PC-9 (cell line): Measurements from ENCODE around the gene CNTF. TPM values are rescaled to one million over a fixed set of nuclear protein-coding genes. Genes with fewer than 3 reads are reported as not detected.

Source experiments
- BruUV-seq: library from RNA; stranded (reverse); fragments of 400-500 nt; replicated peaks from 2 replicates; lab custom pipeline; 2021; lab: Mats Ljungman, UMichigan
- CTCF ChIA-PET: fragments of 300-600 bp; sonication (Branson Sonifier 250); formaldehyde crosslinking; loops from one replicate; lab custom pipeline; 2022; ENCODE audit warnings: antibody characterized with exemption; lab: Charles Lee
- POLR2A ChIA-PET: fragments of 300-600 bp; sonication (Branson Sonifier 250); formaldehyde crosslinking; loops from one replicate; lab custom pipeline; 2022; ENCODE audit warnings: antibody characterized with exemption; ENCODE audit not compliant: unreplicated experiment; lab: Charles Lee
- DNase-seq, 2 experiments: peaks; one replicate each; pipeline versions ENCODE4 v3.0.0 to v3.0.0-alpha.2; 2015 to 2022; ENCODE audit warnings: mixed read lengths in 1 of 2
- H2AFZ ChIP-seq: fragments of 200-600 bp; sonication (generic); 2 replicates; pipeline ENCODE4 v1.8.1; 2017; ENCODE audit warnings: antibody characterized with exemption
- H3F3A ChIP-seq: fragments of 200-600 bp; sonication (generic); 2 replicates; pipeline ENCODE4 v1.8.1; 2017; ENCODE audit warnings: antibody characterized with exemption, mild to moderate bottlenecking, low read depth; ENCODE audit not compliant: insufficient read depth
- H3K27ac ChIP-seq: fragments of 200-600 bp; sonication (generic); 2 replicates; pipeline ENCODE4 v1.6.1; 2016; ENCODE audit warnings: mixed run types
- H3K27me3 ChIP-seq: fragments of 200-600 bp; sonication (generic); 2 replicates; pipeline ENCODE4 v1.6.1; 2016; ENCODE audit warnings: low read depth, mixed run types; ENCODE audit not compliant: insufficient read depth
- H3K36me3 ChIP-seq: fragments of 200-600 bp; sonication (generic); 2 replicates; pipeline ENCODE4 v1.6.1; 2016; ENCODE audit warnings: low read depth, mixed run types
- H3K4me1 ChIP-seq: fragments of 200-600 bp; sonication (generic); replicated peaks from 2 replicates; pipeline ENCODE4 v1.6.1; 2016; ENCODE audit warnings: mixed run types; ENCODE audit not compliant: insufficient read depth
- H3K4me2 ChIP-seq: fragments of 200-600 bp; sonication (generic); 2 replicates; pipeline ENCODE4 v1.6.1; 2017; ENCODE audit warnings: mixed run types
- H3K4me3 ChIP-seq: fragments of 200-600 bp; sonication (generic); 2 replicates; pipeline ENCODE4 v1.6.1; 2016; ENCODE audit warnings: mixed run types
- H3K79me2 ChIP-seq: fragments of 200-600 bp; sonication (generic); 2 replicates; pipeline ENCODE4 v1.6.1; 2017; ENCODE audit warnings: low read depth, mixed run types
- H3K9me2 ChIP-seq: fragments of 200-600 bp; sonication (generic); 2 replicates; pipeline ENCODE4 v1.8.1; 2017; ENCODE audit warnings: mild to moderate bottlenecking; ENCODE audit not compliant: insufficient read depth
- H3K9me3 ChIP-seq: fragments of 200-600 bp; sonication (generic); 2 replicates; pipeline ENCODE4 v1.8.1; 2016; ENCODE audit warnings: low read depth; ENCODE audit not compliant: insufficient read depth
- H4K20me1 ChIP-seq: fragments of 200-600 bp; sonication (generic); 2 replicates; pipeline ENCODE4 v1.8.1; 2017; ENCODE audit not compliant: insufficient read depth
- EZH2 ChIP-seq: fragments of 200-600 bp; sonication (generic); IDR thresholded peaks from 2 replicates; pipeline ENCODE4 v1.8.0; 2017; ENCODE audit warnings: antibody characterized with exemption, low read depth
- intact Hi-C: fragments of 100-400 bp; cut with micrococcal nuclease; formaldehyde crosslinking; loops from one replicate; pipeline ENCODE4 v1.10.0; 2022; ENCODE audit not compliant: unreplicated experiment
- total RNA-seq: library from RNA; stranded (reverse); gene quantifications from 2 replicates; pipeline ENCODE4 v1.2.3, GENCODE V29; 2021
- TF ChIP-seq, protein P1 (sequence below): fragments of 200-600 bp; sonication (generic); conservative IDR thresholded peaks from 2 replicates; pipeline ENCODE4 v1.6.1; 2017; ENCODE audit warnings: mixed run types, antibody characterized with exemption, mild to moderate bottlenecking, moderate library complexity

Gene CNTF
- total RNA-seq, 1 experiment from 2014 or later, result 3.4 TPM

DNA sequence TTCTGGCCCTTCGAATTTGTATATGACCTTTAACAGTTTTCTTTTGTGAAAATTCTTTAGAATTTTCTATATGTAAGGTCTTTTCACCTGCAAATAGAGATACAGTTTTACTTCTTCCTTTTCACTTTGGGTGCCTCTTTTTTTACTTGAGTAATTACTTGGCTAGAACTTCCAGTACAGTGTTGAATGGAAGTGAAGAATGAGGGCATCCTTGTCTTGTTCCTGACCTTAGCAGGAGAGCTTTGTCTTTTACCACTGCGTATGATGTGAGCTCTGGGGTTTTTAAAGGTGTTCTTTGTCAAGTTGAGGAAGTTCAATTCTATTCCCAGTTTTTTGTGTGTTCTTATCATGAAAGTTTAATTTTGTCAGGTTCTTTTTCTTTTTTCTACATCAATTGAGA lies 22.0 kb upstream of the CNTF start:
- BruUV-seq, result no TSS peak
- H4K20me1 ChIP-seq, result peaks cover 80% of the 10 kb centered on the region
- H3K9me2 ChIP-seq, result no peaks in the 10 kb centered on the region
- peaks cover 98% of the 10 kb centered on the region for H3K79me2 ChIP-seq
- ChIA-PET POLR2A (no interaction called here), CTCF (interaction anchor here (0.6 kb wide), 1 partner anchor 797 kb away, joined by 5 read pairs; no protein-coding TSS in a partner anchor)
- no peak overlapping the region for H3K27ac ChIP-seq
- intact Hi-C loops, result no loop called here
- H3K4me2 ChIP-seq, result no peak overlapping the region
- 0 out of 2 replicates have a peak, but pooled peaks cover 10% of the 10 kb centered on the region for H3K36me3 ChIP-seq
- DNase-seq, result no peak
- no peak overlapping the region for H2AFZ ChIP-seq
- no peak overlapping the region for H3K4me3 ChIP-seq
- no peaks in the 10 kb centered on the region for H3K9me3 ChIP-seq
- H3K27me3 ChIP-seq, result no peaks in the 10 kb centered on the region
- peaks cover 7% of the 10 kb centered on the region; the same call in 1 of the 2 replicates for H3F3A ChIP-seq
- H3K4me1 ChIP-seq, result no peaks in the 10 kb centered on the region
- no peak for TF ChIP-seq EZH2
- TF ChIP-seq, protein P1, sequence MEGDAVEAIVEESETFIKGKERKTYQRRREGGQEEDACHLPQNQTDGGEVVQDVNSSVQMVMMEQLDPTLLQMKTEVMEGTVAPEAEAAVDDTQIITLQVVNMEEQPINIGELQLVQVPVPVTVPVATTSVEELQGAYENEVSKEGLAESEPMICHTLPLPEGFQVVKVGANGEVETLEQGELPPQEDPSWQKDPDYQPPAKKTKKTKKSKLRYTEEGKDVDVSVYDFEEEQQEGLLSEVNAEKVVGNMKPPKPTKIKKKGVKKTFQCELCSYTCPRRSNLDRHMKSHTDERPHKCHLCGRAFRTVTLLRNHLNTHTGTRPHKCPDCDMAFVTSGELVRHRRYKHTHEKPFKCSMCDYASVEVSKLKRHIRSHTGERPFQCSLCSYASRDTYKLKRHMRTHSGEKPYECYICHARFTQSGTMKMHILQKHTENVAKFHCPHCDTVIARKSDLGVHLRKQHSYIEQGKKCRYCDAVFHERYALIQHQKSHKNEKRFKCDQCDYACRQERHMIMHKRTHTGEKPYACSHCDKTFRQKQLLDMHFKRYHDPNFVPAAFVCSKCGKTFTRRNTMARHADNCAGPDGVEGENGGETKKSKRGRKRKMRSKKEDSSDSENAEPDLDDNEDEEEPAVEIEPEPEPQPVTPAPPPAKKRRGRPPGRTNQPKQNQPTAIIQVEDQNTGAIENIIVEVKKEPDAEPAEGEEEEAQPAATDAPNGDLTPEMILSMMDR, result no peak

DNA sequence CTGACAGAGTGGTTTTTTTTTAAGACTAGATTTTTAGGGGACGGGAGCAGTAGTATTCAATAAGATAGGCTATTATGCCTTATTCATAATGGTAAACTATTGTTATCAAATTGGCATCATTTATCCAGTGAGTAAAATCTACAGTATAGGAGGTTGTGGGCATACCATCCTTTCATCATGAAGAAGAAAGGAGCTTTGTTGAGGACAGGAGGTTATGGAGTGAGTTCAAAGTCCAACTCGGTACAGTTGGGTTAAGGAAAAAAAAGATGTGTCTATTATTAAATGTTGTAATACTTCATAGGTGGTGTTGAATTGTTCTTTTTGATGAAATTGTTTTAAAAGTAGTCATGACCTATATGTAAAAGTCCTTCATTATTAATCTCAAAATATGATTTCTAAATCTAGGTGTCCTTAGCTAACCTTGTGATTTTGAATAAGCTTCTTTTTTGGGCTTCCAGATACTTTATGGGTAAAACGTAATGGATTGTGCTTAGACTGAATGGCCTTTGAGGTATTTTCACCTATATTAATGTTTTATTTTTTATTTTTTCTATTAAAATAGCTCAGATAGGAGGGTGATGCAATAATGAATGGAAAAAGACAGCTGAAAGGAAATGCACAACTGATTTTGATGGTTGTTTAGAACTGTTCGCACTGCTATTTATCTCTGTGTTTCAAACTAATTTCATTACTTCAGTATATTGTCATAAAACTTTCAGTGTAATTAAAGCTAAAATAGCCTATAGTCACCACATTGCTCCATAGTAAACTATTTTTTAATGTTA lies 15.3 kb upstream of the CNTF start:
- H3K27me3 ChIP-seq, result no peaks in the 10 kb centered on the region
- intact Hi-C loops, result no loop called here
- no peaks in the 10 kb centered on the region for H3K9me2 ChIP-seq
- H4K20me1 ChIP-seq, result peaks cover 71% of the 10 kb centered on the region
- H3K4me1 ChIP-seq, result no peaks in the 10 kb centered on the region
- H3K4me2 ChIP-seq, result no peak overlapping the region
- peaks cover 36% of the 10 kb centered on the region for H3K36me3 ChIP-seq
- H3K27ac ChIP-seq, result no peak overlapping the region
- H3F3A ChIP-seq, result peaks cover 10% of the 10 kb centered on the region; the same call in 1 of the 2 replicates
- H2AFZ ChIP-seq, result no peak overlapping the region
- no peak for DNase-seq
- ChIA-PET POLR2A (no interaction called here), CTCF (interaction anchor here (0.6 kb wide), 1 partner anchor 73 kb away, joined by 3 read pairs; no protein-coding TSS in a partner anchor)
- BruUV-seq, result no TSS peak
- no peak overlapping the region for H3K4me3 ChIP-seq
- no peak for TF ChIP-seq EZH2
- TF ChIP-seq, protein P1, result no peak
- H3K79me2 ChIP-seq, result peaks cover 71% of the 10 kb centered on the region
- H3K9me3 ChIP-seq, result no peaks in the 10 kb centered on the region

DNA sequence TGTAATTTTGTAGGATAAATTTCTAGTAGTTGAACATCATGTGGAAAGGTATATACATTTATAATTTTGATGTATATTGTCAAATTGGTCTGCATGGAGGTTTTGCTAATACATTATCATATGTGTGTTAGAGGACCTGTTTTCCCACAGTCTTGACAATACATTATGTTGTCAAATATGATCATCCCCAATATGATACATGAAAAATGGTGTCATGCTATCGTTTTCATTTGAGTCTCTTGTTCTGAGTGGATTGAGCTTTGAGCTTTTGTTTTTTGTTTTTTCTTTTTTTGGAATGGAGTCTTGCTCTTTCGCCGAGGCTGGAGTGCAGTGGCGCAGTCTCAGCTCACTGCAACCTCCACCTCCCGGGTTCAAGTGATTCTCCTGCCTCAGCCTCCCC lies 14.1 kb upstream of the CNTF start:
- Histone ChIP-seq H3K9me2 (no peaks in the 10 kb centered on the region), H3K36me3 (peaks cover 43% of the 10 kb centered on the region), H3K27ac (no peak overlapping the region), H3K4me1 (no peaks in the 10 kb centered on the region), H4K20me1 (peaks cover 69% of the 10 kb centered on the region), H3K4me3 (no peak overlapping the region), H2AFZ (no peak overlapping the region), H3F3A (peaks cover 10% of the 10 kb centered on the region; the same call in 1 of the 2 replicates), H3K79me2 (peaks cover 59% of the 10 kb centered on the region), H3K4me2 (no peak overlapping the region), H3K27me3 (no peaks in the 10 kb centered on the region), H3K9me3 (no peaks in the 10 kb centered on the region)
- TF ChIP-seq EZH2, result no peak
- TF ChIP-seq, protein P1, result no peak
- intact Hi-C loops, result no loop called here
- no TSS peak for BruUV-seq
- ChIA-PET CTCF (no interaction called here), POLR2A (no interaction called here)
- no peak for DNase-seq
